ENCODE data around the gene PAWR.
"Not testable (repeated sequence)": the region's sequence is repeated elsewhere in the genome, so short reads cannot be mapped to it uniquely, and the experiment has no call there.

PAWR gene

GRCh38 chr12:79648881-79649280 lies 41.9 kb downstream of the PAWR start:
- peaks cover 47% of the 10 kb centered on the region for H3K79me2 ChIP-seq (ENCODE audit: insufficient read depth, low read depth)

GRCh38 chr12:79646843-79647242 lies 43.9 kb downstream of the PAWR start:
- H3K4me1 ChIP-seq (ENCODE audit: low read depth, poor library complexity, severe bottlenecking): not testable (repeated sequence)

More at GRCh38 chr12:79648881-79649280, 41.9 kb downstream of the PAWR start:
- no peaks in the 10 kb centered on the region for H3K27me3 ChIP-seq (ENCODE audit: insufficient read depth, low read depth)
- TF ChIP-seq CTCF (conservative IDR thresholded peaks at IDR 0.05; ENCODE audit: low read depth, low read length): no peak
- H3K4me1 ChIP-seq (ENCODE audit: low read depth, poor library complexity, severe bottlenecking): peaks cover 7% of the 10 kb centered on the region
- no peak overlapping the region for H3K4me2 ChIP-seq
- H3K27ac ChIP-seq: no peak overlapping the region
- H3K4me3 ChIP-seq (IDR thresholded peaks at IDR 0.05; ENCODE audit: insufficient read depth, low read depth, low read length): no peak overlapping the region
- H3K9ac ChIP-seq: no peak overlapping the region
- no peak overlapping the region for H2AFZ ChIP-seq (ENCODE audit: low read depth)
- no peaks in the 10 kb centered on the region for H3K36me3 ChIP-seq (ENCODE audit: insufficient read depth)
- H4K20me1 ChIP-seq (ENCODE audit: insufficient read depth): no peaks in the 10 kb centered on the region; the same call in 1 of the 2 replicates

GRCh38 chr12:79645235-79645630 lies 45.5 kb downstream of the PAWR start:
- peaks cover 34% of the 10 kb centered on the region for H3K79me2 ChIP-seq (ENCODE audit: insufficient read depth, low read depth)
- no peak overlapping the region for H3K4me2 ChIP-seq
- H3K4me3 ChIP-seq (IDR thresholded peaks at IDR 0.05; ENCODE audit: insufficient read depth, low read depth, low read length): no peak overlapping the region
- H4K20me1 ChIP-seq (ENCODE audit: insufficient read depth): no peaks in the 10 kb centered on the region
- no peak for TF ChIP-seq CTCF (conservative IDR thresholded peaks at IDR 0.05; ENCODE audit: low read depth, low read length)
- H3K36me3 ChIP-seq (ENCODE audit: insufficient read depth): no peaks in the 10 kb centered on the region
- H2AFZ ChIP-seq (ENCODE audit: low read depth): no peak overlapping the region
- H3K27ac ChIP-seq: no peak overlapping the region
- no peaks in the 10 kb centered on the region for H3K27me3 ChIP-seq (ENCODE audit: insufficient read depth, low read depth)
- H3K9ac ChIP-seq: no peak overlapping the region
- H3K4me1 ChIP-seq (ENCODE audit: low read depth, poor library complexity, severe bottlenecking): peaks cover 7% of the 10 kb centered on the region

More at GRCh38 chr12:79646843-79647242, 43.9 kb downstream of the PAWR start:
- not testable (repeated sequence) for H3K27ac ChIP-seq; H2AFZ ChIP-seq (ENCODE audit: low read depth); H3K4me3 ChIP-seq (IDR thresholded peaks at IDR 0.05; ENCODE audit: insufficient read depth, low read depth, low read length); H3K36me3 ChIP-seq (ENCODE audit: insufficient read depth); H4K20me1 ChIP-seq (ENCODE audit: insufficient read depth); H3K4me2 ChIP-seq; H3K9ac ChIP-seq; H3K27me3 ChIP-seq (ENCODE audit: insufficient read depth, low read depth)
- H3K79me2 ChIP-seq (ENCODE audit: insufficient read depth, low read depth): peaks cover 41% of the 10 kb centered on the region

- H3K4me1 ChIP-seq (ENCODE audit: low read depth, poor library complexity, severe bottlenecking): peaks cover 7% of the 10 kb centered on the region
- H3K79me2 ChIP-seq (ENCODE audit: insufficient read depth, low read depth): peaks cover 29% of the 10 kb centered on the region
- H3K4me2 ChIP-seq: no peak overlapping the region
- no peak overlapping the region for H3K9ac ChIP-seq
- H3K36me3 ChIP-seq (ENCODE audit: insufficient read depth): no peaks in the 10 kb centered on the region
- TF ChIP-seq CTCF (conservative IDR thresholded peaks at IDR 0.05; ENCODE audit: low read depth, low read length): no peak
- H3K27me3 ChIP-seq (ENCODE audit: insufficient read depth, low read depth): no peaks in the 10 kb centered on the region
- no peak overlapping the region for H3K4me3 ChIP-seq (IDR thresholded peaks at IDR 0.05; ENCODE audit: insufficient read depth, low read depth, low read length)
- no peaks in the 10 kb centered on the region for H4K20me1 ChIP-seq (ENCODE audit: insufficient read depth)
- no peak overlapping the region for H3K27ac ChIP-seq
- H2AFZ ChIP-seq (ENCODE audit: low read depth): no peak overlapping the region
Measured at GRCh38 chr12:79644274-79645234, 46.2 kb downstream of the PAWR start.

GRCh38 chr12:79643821-79644220 lies 46.9 kb downstream of the PAWR start:
- H4K20me1 ChIP-seq (ENCODE audit: insufficient read depth): no peaks in the 10 kb centered on the region
- no peak overlapping the region for H3K4me3 ChIP-seq (IDR thresholded peaks at IDR 0.05; ENCODE audit: insufficient read depth, low read depth, low read length)
- H2AFZ ChIP-seq (ENCODE audit: low read depth): no peak overlapping the region
- H3K27me3 ChIP-seq (ENCODE audit: insufficient read depth, low read depth): no peaks in the 10 kb centered on the region
- H3K4me2 ChIP-seq: no peak overlapping the region
- no peaks in the 10 kb centered on the region for H3K36me3 ChIP-seq (ENCODE audit: insufficient read depth)
- H3K27ac ChIP-seq: no peak overlapping the region
- peaks cover 26% of the 10 kb centered on the region for H3K79me2 ChIP-seq (ENCODE audit: insufficient read depth, low read depth)
- H3K4me1 ChIP-seq (ENCODE audit: low read depth, poor library complexity, severe bottlenecking): peaks cover 7% of the 10 kb centered on the region
- TF ChIP-seq CTCF (conservative IDR thresholded peaks at IDR 0.05; ENCODE audit: low read depth, low read length): no peak
- no peak overlapping the region for H3K9ac ChIP-seq

Measured in KMS-11 (cell line).